HL-60 (cell line): ENCODE results near the gene RTN4.
"Not testable (repeated sequence)": the region's sequence is repeated elsewhere in the genome, so short reads cannot be mapped to it uniquely, and the experiment has no call there.

Experiments used
- DNase-seq, 2 experiments: peaks; one replicate each; pipeline ENCODE4 v3.0.0-alpha.2; 2010 to 2020; ENCODE audit warnings: low read depth in 1 of 2, low spot score in 1 of 2
- H3K27ac ChIP-seq: fragments of 250-450 bp; sonication (Bioruptor Pico); replicated peaks from 2 replicates; pipeline ENCODE4 v1.5.1; 2020; ENCODE audit warnings: mild to moderate bottlenecking, moderate library complexity
- H3K27me3 ChIP-seq: fragments of 250-450 bp; sonication (Bioruptor Pico); 2 replicates; pipeline ENCODE4 v1.5.1; 2021; ENCODE audit warnings: mild to moderate bottlenecking, moderate library complexity; ENCODE audit not compliant: insufficient read depth, poor library complexity, severe bottlenecking
- H3K4me3 ChIP-seq: replicated peaks from 2 replicates; pipeline ENCODE4 v1.5.1; 2011; ENCODE audit warnings: mild to moderate bottlenecking, control low read depth, low read length; ENCODE audit not compliant: insufficient read depth
- CTCF ChIP-seq: IDR thresholded peaks from one replicate; pipeline ENCODE4 v1.5.1; 2011; ENCODE audit warnings: low read length, control low read depth, inconsistent platforms; ENCODE audit not compliant: insufficient read depth
- GABPA ChIP-seq: IDR thresholded peaks from 2 replicates; pipeline ENCODE4 v1.6.1; 2012; ENCODE audit warnings: low read depth
- POLR2AphosphoS5 ChIP-seq: IDR thresholded peaks from 2 replicates; pipeline ENCODE4 v1.6.1; 2012; ENCODE audit warnings: low read depth
- REST ChIP-seq: IDR thresholded peaks from 2 replicates; pipeline ENCODE4 v1.6.1; 2012; ENCODE audit warnings: low read depth; ENCODE audit not compliant: insufficient replicate concordance
- SPI1 ChIP-seq: IDR thresholded peaks from 2 replicates; pipeline ENCODE4 v1.6.1; 2012; ENCODE audit warnings: low read depth, mild to moderate bottlenecking, borderline replicate concordance

RTN4 gene

GRCh38 chr2:55076721-55077120, 26.5 kb upstream of the RTN4 start:
- Histone ChIP-seq H3K27me3 (no peaks in the 10 kb centered on the region), H3K27ac (no peak overlapping the region), H3K4me3 (no peak overlapping the region)
- no peak for DNase-seq
- TF ChIP-seq POLR2AphosphoS5 (no peak), CTCF (no peak), SPI1 (no peak)

- H3K27me3 ChIP-seq, H3K4me3 ChIP-seq, DNase-seq, H3K27ac ChIP-seq: not testable (repeated sequence)
These were observed 25.8 kb upstream of the RTN4 start for GRCh38 chr2:55076019-55076418.

- no peak overlapping the region for H3K4me3 ChIP-seq
- H3K27me3 ChIP-seq: no peaks in the 10 kb centered on the region
- no peak for DNase-seq
- TF ChIP-seq GABPA: no peak
- TF ChIP-seq POLR2AphosphoS5: no peak
- TF ChIP-seq REST: no peak
- no peak overlapping the region for H3K27ac ChIP-seq
These were observed 23.0 kb upstream of the RTN4 start for GRCh38 chr2:55073000-55073983.

- Histone ChIP-seq H3K27me3 (no peaks in the 10 kb centered on the region), H3K27ac (no peak overlapping the region), H3K4me3 (no peak overlapping the region)
- TF ChIP-seq CTCF (no peak), GABPA (no peak), SPI1 (no peak), REST (no peak), POLR2AphosphoS5 (no peak)
- no peak for DNase-seq
These were observed 13.6 kb upstream of the RTN4 start for GRCh38 chr2:55063713-55064323.
